ENCODE results near the gene KCNJ5.

Gene KCNJ5

DNA sequence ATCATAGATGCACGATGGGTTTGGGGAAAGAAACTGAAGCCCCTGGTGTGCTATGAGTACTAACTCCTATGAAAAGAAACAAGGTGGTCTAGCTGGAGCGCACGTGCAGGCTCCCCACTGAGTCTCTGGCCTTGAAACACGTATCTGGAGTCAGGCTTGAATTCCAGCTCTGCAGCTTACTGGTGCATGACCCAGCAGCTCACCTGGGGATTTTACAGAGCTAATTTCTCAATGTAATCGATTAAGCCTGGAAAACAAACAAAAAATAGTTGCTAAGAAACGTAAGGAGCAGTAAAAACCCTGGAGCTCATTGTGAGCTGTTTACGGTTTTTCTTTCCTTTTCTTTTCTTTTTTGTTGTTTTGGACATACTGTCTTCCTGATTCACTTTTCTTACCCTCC is 36.3 kb upstream of the KCNJ5 start:
- Histone ChIP-seq H2AFZ (ENCODE audit: low read depth, low read length) (no peak overlapping the region), H4K91ac (ENCODE audit: low read length) (no peak overlapping the region)
- 86% methylated on average over 7 of the region's 7 CpGs for WGBS

DNA sequence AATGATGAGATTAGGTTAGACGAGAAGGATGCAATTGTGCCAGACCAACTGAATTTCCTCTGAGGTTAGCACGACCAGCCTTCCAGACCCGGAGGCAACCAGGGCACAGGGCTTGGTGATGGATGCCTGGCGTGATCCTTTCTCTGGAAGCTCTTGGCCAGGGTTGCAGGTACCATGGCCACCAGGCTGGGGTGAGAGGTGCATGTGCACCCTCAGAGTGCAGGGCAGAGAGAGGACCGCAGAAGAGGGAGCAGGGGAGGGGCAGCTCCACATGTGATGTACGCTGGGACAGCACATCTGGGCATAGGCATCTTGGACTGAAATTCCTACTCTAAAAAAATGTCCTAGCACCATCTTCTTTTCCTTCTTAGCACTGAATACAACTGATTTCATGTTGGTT is 34.9 kb upstream of the KCNJ5 start:
- no peak overlapping the region for H2BK12ac ChIP-seq (ENCODE audit: low read length in 2 of 2)
- no peak overlapping the region for H3K4me2 ChIP-seq (ENCODE audit: low read length, poor library complexity, severe bottlenecking)

More for the DNA sequence above, 36.3 kb upstream of the KCNJ5 start:
- no peaks in the 10 kb centered on the region for H3K36me3 ChIP-seq (ENCODE audit: control insufficient read depth in 1 of 2, insufficient read depth in 2 of 2, low read depth in 1 of 2, low read length in 2 of 2)
- no peak overlapping the region for H2BK15ac ChIP-seq (ENCODE audit: low read depth, poor library complexity, severe bottlenecking)
- H3K4me3 ChIP-seq (ENCODE audit: insufficient read depth in 1 of 2, low read depth in 1 of 2, low read length in 2 of 2): no peak overlapping the region
- H2AK5ac ChIP-seq (ENCODE audit: low read length, severe bottlenecking): no peak overlapping the region
- H3K79me1 ChIP-seq (replicated peaks; ENCODE audit: low read length, poor library complexity, severe bottlenecking): no peaks in the 10 kb centered on the region
- H3K23ac ChIP-seq (ENCODE audit: low read length in 2 of 2): no peak overlapping the region
- no peak overlapping the region for H3K14ac ChIP-seq (ENCODE audit: low read length in 2 of 2)
- DNase-seq: no peak
- no peak overlapping the region for H3K27ac ChIP-seq (ENCODE audit: low read length, poor library complexity, severe bottlenecking)
- H2BK12ac ChIP-seq (ENCODE audit: low read length in 2 of 2): no peak overlapping the region
- no peaks in the 10 kb centered on the region for H3K4me1 ChIP-seq (ENCODE audit: control insufficient read depth, insufficient read depth, low read depth, low read length)
- H2BK120ac ChIP-seq (ENCODE audit: low read depth, low read length): no peak overlapping the region
- H3K4ac ChIP-seq (ENCODE audit: low read depth in 1 of 2, low read length in 2 of 2): no peak overlapping the region
- H4K8ac ChIP-seq (ENCODE audit: low read length): no peak overlapping the region
- H2BK5ac ChIP-seq (ENCODE audit: low read depth, low read length, poor library complexity, severe bottlenecking): no peak overlapping the region
- no peak overlapping the region for H3K18ac ChIP-seq (ENCODE audit: low read depth in 1 of 2, low read length in 2 of 2)
- peaks cover 37 to 59% of the 10 kb centered on the region in 2 experiments for H3K27me3 ChIP-seq (ENCODE audit: control insufficient read depth in 1 of 2, insufficient read depth in 1 of 2, low read length in 2 of 2)
- no peak overlapping the region for H3K4me2 ChIP-seq (ENCODE audit: low read length, poor library complexity, severe bottlenecking)
- no peak overlapping the region for H3K9ac ChIP-seq (ENCODE audit: low read length)
- no peaks in the 10 kb centered on the region for H3K9me3 ChIP-seq (ENCODE audit: control insufficient read depth, low read length)

GRCh38 chr11:128857341-128857740 is 33.8 kb upstream of the KCNJ5 start:
- Histone ChIP-seq H3K4me1 (ENCODE audit: control insufficient read depth, insufficient read depth, low read depth, low read length) (peaks cover 4% of the 10 kb centered on the region), H3K9me3 (ENCODE audit: control insufficient read depth, low read length) (no peaks in the 10 kb centered on the region), H4K8ac (ENCODE audit: low read length) (no peak overlapping the region), H3K4ac (ENCODE audit: low read depth in 1 of 2, low read length in 2 of 2) (no peak overlapping the region), H3K27me3 (ENCODE audit: control insufficient read depth in 1 of 2, insufficient read depth in 1 of 2, low read length in 2 of 2) (peaks cover 48 to 55% of the 10 kb centered on the region in 2 experiments), H2BK15ac (ENCODE audit: low read depth, poor library complexity, severe bottlenecking) (no peak overlapping the region), H3K9ac (ENCODE audit: low read length) (no peak overlapping the region), H2AK5ac (ENCODE audit: low read length, severe bottlenecking) (no peak overlapping the region), H3K14ac (ENCODE audit: low read length in 2 of 2) (no peak overlapping the region), H2BK12ac (ENCODE audit: low read length in 2 of 2) (no peak overlapping the region), H4K91ac (ENCODE audit: low read length) (no peak overlapping the region), H3K36me3 (ENCODE audit: control insufficient read depth in 1 of 2, insufficient read depth in 2 of 2, low read depth in 1 of 2, low read length in 2 of 2) (no peaks in the 10 kb centered on the region), H3K4me3 (ENCODE audit: insufficient read depth in 1 of 2, low read depth in 1 of 2, low read length in 2 of 2) (no peak overlapping the region), H3K27ac (ENCODE audit: low read length, poor library complexity, severe bottlenecking) (no peak overlapping the region), H3K23ac (ENCODE audit: low read length in 2 of 2) (no peak overlapping the region), H3K79me1 (replicated peaks; ENCODE audit: low read length, poor library complexity, severe bottlenecking) (no peaks in the 10 kb centered on the region), H3K4me2 (ENCODE audit: low read length, poor library complexity, severe bottlenecking) (no peak overlapping the region), H2BK120ac (ENCODE audit: low read depth, low read length) (no peak overlapping the region), H3K18ac (ENCODE audit: low read depth in 1 of 2, low read length in 2 of 2) (no peak overlapping the region), H2BK5ac (ENCODE audit: low read depth, low read length, poor library complexity, severe bottlenecking) (no peak overlapping the region), H2AFZ (ENCODE audit: low read depth, low read length) (no peak overlapping the region)
- no peak for DNase-seq
- 96% methylated on average over 2 of the region's 2 CpGs for WGBS

More for the DNA sequence above, 34.9 kb upstream of the KCNJ5 start:
- Histone ChIP-seq H3K36me3 (ENCODE audit: control insufficient read depth in 1 of 2, insufficient read depth in 2 of 2, low read depth in 1 of 2, low read length in 2 of 2) (no peaks in the 10 kb centered on the region), H3K79me1 (replicated peaks; ENCODE audit: low read length, poor library complexity, severe bottlenecking) (no peaks in the 10 kb centered on the region), H3K4me3 (ENCODE audit: insufficient read depth in 1 of 2, low read depth in 1 of 2, low read length in 2 of 2) (no peak overlapping the region), H2BK120ac (ENCODE audit: low read depth, low read length) (no peak overlapping the region), H3K27me3 (ENCODE audit: control insufficient read depth in 1 of 2, insufficient read depth in 1 of 2, low read length in 2 of 2) (peaks cover 38 to 59% of the 10 kb centered on the region in 2 experiments), H3K27ac (ENCODE audit: low read length, poor library complexity, severe bottlenecking) (no peak overlapping the region), H4K91ac (ENCODE audit: low read length) (no peak overlapping the region), H4K8ac (ENCODE audit: low read length) (no peak overlapping the region), H2AK5ac (ENCODE audit: low read length, severe bottlenecking) (no peak overlapping the region), H3K4me1 (ENCODE audit: control insufficient read depth, insufficient read depth, low read depth, low read length) (peaks cover 3% of the 10 kb centered on the region), H3K14ac (ENCODE audit: low read length in 2 of 2) (no peak overlapping the region), H2BK5ac (ENCODE audit: low read depth, low read length, poor library complexity, severe bottlenecking) (no peak overlapping the region), H2BK15ac (ENCODE audit: low read depth, poor library complexity, severe bottlenecking) (no peak overlapping the region), H3K9ac (ENCODE audit: low read length) (no peak overlapping the region), H2AFZ (ENCODE audit: low read depth, low read length) (no peak overlapping the region), H3K9me3 (ENCODE audit: control insufficient read depth, low read length) (no peaks in the 10 kb centered on the region), H3K18ac (ENCODE audit: low read depth in 1 of 2, low read length in 2 of 2) (no peak overlapping the region), H3K4ac (ENCODE audit: low read depth in 1 of 2, low read length in 2 of 2) (no peak overlapping the region), H3K23ac (ENCODE audit: low read length in 2 of 2) (no peak overlapping the region)
- WGBS: 91% methylated on average over 6 of the region's 6 CpGs
- DNase-seq: no peak

GRCh38 chr11:128859563-128860441 is 31.4 kb upstream of the KCNJ5 start:
- Histone ChIP-seq H3K4me2 (ENCODE audit: low read length, poor library complexity, severe bottlenecking) (no peak overlapping the region), H3K23ac (ENCODE audit: low read length in 2 of 2) (no peak overlapping the region), H2BK120ac (ENCODE audit: low read depth, low read length) (no peak overlapping the region), H4K8ac (ENCODE audit: low read length) (no peak overlapping the region), H2AK5ac (ENCODE audit: low read length, severe bottlenecking) (no peak overlapping the region), H2BK5ac (ENCODE audit: low read depth, low read length, poor library complexity, severe bottlenecking) (no peak overlapping the region), H3K79me1 (replicated peaks; ENCODE audit: low read length, poor library complexity, severe bottlenecking) (no peaks in the 10 kb centered on the region), H3K36me3 (ENCODE audit: control insufficient read depth in 1 of 2, insufficient read depth in 2 of 2, low read depth in 1 of 2, low read length in 2 of 2) (no peaks in the 10 kb centered on the region), H3K4me3 (ENCODE audit: insufficient read depth in 1 of 2, low read depth in 1 of 2, low read length in 2 of 2) (no peak overlapping the region), H2AFZ (ENCODE audit: low read depth, low read length) (no peak overlapping the region), H3K4ac (ENCODE audit: low read depth in 1 of 2, low read length in 2 of 2) (no peak overlapping the region), H2BK12ac (ENCODE audit: low read length in 2 of 2) (no peak overlapping the region), H3K9ac (ENCODE audit: low read length) (no peak overlapping the region), H2BK15ac (ENCODE audit: low read depth, poor library complexity, severe bottlenecking) (no peak overlapping the region), H3K27me3 (ENCODE audit: control insufficient read depth in 1 of 2, insufficient read depth in 1 of 2, low read length in 2 of 2) (peaks cover 37 to 38% of the 10 kb centered on the region in 2 experiments), H3K14ac (ENCODE audit: low read length in 2 of 2) (no peak overlapping the region), H4K91ac (ENCODE audit: low read length) (no peak overlapping the region), H3K4me1 (ENCODE audit: control insufficient read depth, insufficient read depth, low read depth, low read length) (peaks cover 7% of the 10 kb centered on the region), H3K18ac (ENCODE audit: low read depth in 1 of 2, low read length in 2 of 2) (no peak overlapping the region), H3K27ac (ENCODE audit: low read length, poor library complexity, severe bottlenecking) (no peak overlapping the region), H3K9me3 (ENCODE audit: control insufficient read depth, low read length) (no peaks in the 10 kb centered on the region)
- DNase-seq: peak; percentile 62
- WGBS: 30% methylated on average over 33 of the region's 33 CpGs
